ENCODE results near the gene FILIP1L. TPM values are rescaled to one million over a fixed set of nuclear protein-coding genes. Genes with fewer than 3 reads are reported as not detected.

FILIP1L gene
- total RNA-seq, 1 experiment from 2014 or later: 4.3 TPM

GRCh38 chr3:99803297-99803696, 311.0 kb downstream of the FILIP1L start:
- no peak for DNase-seq (ENCODE audit: low spot score)
- CTCF ChIA-PET: no interaction called here
- H3K27me3 ChIP-seq (replicated peaks; ENCODE audit: insufficient read depth, low read depth, low read length, poor library complexity): no peaks in the 10 kb centered on the region
- POLR2A ChIA-PET (ENCODE audit: low non-redundant PET): no interaction called here
- TF ChIP-seq, protein P1, sequence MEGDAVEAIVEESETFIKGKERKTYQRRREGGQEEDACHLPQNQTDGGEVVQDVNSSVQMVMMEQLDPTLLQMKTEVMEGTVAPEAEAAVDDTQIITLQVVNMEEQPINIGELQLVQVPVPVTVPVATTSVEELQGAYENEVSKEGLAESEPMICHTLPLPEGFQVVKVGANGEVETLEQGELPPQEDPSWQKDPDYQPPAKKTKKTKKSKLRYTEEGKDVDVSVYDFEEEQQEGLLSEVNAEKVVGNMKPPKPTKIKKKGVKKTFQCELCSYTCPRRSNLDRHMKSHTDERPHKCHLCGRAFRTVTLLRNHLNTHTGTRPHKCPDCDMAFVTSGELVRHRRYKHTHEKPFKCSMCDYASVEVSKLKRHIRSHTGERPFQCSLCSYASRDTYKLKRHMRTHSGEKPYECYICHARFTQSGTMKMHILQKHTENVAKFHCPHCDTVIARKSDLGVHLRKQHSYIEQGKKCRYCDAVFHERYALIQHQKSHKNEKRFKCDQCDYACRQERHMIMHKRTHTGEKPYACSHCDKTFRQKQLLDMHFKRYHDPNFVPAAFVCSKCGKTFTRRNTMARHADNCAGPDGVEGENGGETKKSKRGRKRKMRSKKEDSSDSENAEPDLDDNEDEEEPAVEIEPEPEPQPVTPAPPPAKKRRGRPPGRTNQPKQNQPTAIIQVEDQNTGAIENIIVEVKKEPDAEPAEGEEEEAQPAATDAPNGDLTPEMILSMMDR (conservative IDR thresholded peaks at IDR 0.05; ENCODE audit: low read depth, low read length): no peak
- TF ChIP-seq EZH2 (IDR thresholded peaks at IDR 0.05; ENCODE audit: borderline replicate concordance, low read depth, low read length, poor library complexity, severe bottlenecking): no peak
- no peaks in the 10 kb centered on the region for H3K4me1 ChIP-seq (ENCODE audit: insufficient read depth, low read length, poor library complexity, severe bottlenecking)
- H3K27ac ChIP-seq (ENCODE audit: low read depth, low read length, poor library complexity, severe bottlenecking): no peak overlapping the region
- no peaks in the 10 kb centered on the region for H3K36me3 ChIP-seq (ENCODE audit: insufficient read depth, low read length, poor library complexity, severe bottlenecking)
- BruUV-seq (replicated peaks): no TSS peak
- H3K9me3 ChIP-seq (ENCODE audit: low read depth, low read length, poor library complexity, severe bottlenecking): peaks cover 9% of the 10 kb centered on the region
- intact Hi-C loops (cut with micrococcal nuclease; ENCODE audit: unreplicated experiment): no loop called here
- no peak overlapping the region for H3K4me3 ChIP-seq (ENCODE audit: low read depth, low read length, poor library complexity, severe bottlenecking)

- TF ChIP-seq EZH2 (IDR thresholded peaks at IDR 0.05; ENCODE audit: borderline replicate concordance, low read depth, low read length, poor library complexity, severe bottlenecking): no peak
- TF ChIP-seq, protein P1 (conservative IDR thresholded peaks at IDR 0.05; ENCODE audit: low read depth, low read length): no peak
- no TSS peak for BruUV-seq (replicated peaks)
- Histone ChIP-seq H3K4me3 (ENCODE audit: low read depth, low read length, poor library complexity, severe bottlenecking) (no peak overlapping the region), H3K9me3 (ENCODE audit: low read depth, low read length, poor library complexity, severe bottlenecking) (no peaks in the 10 kb centered on the region), H3K27ac (ENCODE audit: low read depth, low read length, poor library complexity, severe bottlenecking) (no peak overlapping the region), H3K27me3 (replicated peaks; ENCODE audit: insufficient read depth, low read depth, low read length, poor library complexity) (no peaks in the 10 kb centered on the region), H3K4me1 (ENCODE audit: insufficient read depth, low read length, poor library complexity, severe bottlenecking) (no peaks in the 10 kb centered on the region), H3K36me3 (ENCODE audit: insufficient read depth, low read length, poor library complexity, severe bottlenecking) (no peaks in the 10 kb centered on the region)
- intact Hi-C loops (cut with micrococcal nuclease; ENCODE audit: unreplicated experiment): no loop called here
- DNase-seq (ENCODE audit: low spot score): no peak
- POLR2A ChIA-PET (ENCODE audit: low non-redundant PET): no interaction called here
- CTCF ChIA-PET: no interaction called here
Measured at GRCh38 chr3:99799422-99799821, 314.9 kb downstream of the FILIP1L start.

GRCh38 chr3:99795573-99795972, 318.7 kb downstream of the FILIP1L start:
- Histone ChIP-seq H3K9me3 (ENCODE audit: low read depth, low read length, poor library complexity, severe bottlenecking) (no peaks in the 10 kb centered on the region), H3K27ac (ENCODE audit: low read depth, low read length, poor library complexity, severe bottlenecking) (no peak overlapping the region), H3K4me3 (ENCODE audit: low read depth, low read length, poor library complexity, severe bottlenecking) (no peak overlapping the region), H3K27me3 (replicated peaks; ENCODE audit: insufficient read depth, low read depth, low read length, poor library complexity) (no peaks in the 10 kb centered on the region), H3K4me1 (ENCODE audit: insufficient read depth, low read length, poor library complexity, severe bottlenecking) (no peaks in the 10 kb centered on the region), H3K36me3 (ENCODE audit: insufficient read depth, low read length, poor library complexity, severe bottlenecking) (no peaks in the 10 kb centered on the region)
- intact Hi-C loops (cut with micrococcal nuclease; ENCODE audit: unreplicated experiment): no loop called here
- ChIA-PET CTCF (no interaction called here), POLR2A (ENCODE audit: low non-redundant PET) (no interaction called here)
- no TSS peak for BruUV-seq (replicated peaks)
- no peak for DNase-seq (ENCODE audit: low spot score)
- TF ChIP-seq, protein P1 (conservative IDR thresholded peaks at IDR 0.05; ENCODE audit: low read depth, low read length): no peak
- no peak for TF ChIP-seq EZH2 (IDR thresholded peaks at IDR 0.05; ENCODE audit: borderline replicate concordance, low read depth, low read length, poor library complexity, severe bottlenecking)
